ENCODE data around the gene KIAA1755. TPM values are rescaled to one million over a fixed set of nuclear protein-coding genes. Genes with fewer than 3 reads are reported as not detected.

KIAA1755 gene
- total RNA-seq, 2 experiments from 2014 or later, result not detected

GRCh38 chr20:38197217-38197616 is 63.3 kb downstream of the KIAA1755 start:
- ChIA-PET POLR2A (no interaction called here), CTCF (interaction anchor here (1.0 to 1.2 kb wide), 2 partner anchors 24 to 124 kb away, joined by 3 to 5 read pairs; no protein-coding TSS in a partner anchor)

DNA sequence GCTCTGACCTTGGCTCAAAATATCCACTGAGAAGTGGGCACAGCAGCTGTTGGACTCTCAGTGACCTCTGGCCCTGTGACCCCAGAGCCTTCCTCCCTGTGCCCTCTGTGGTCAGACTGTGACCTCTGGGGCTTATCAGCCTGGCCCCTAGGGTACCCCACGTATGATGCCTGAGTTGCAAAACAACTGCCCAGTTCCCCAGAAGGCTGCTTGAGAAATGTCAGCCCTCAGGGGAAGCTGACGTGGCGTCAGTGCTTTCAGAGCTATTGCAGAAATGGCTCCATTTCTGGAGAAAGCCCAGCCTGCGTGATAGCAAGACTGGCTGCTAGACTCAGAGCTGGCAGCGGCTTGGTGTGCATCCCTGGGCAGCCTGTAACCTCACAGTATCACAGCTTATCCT is 63.9 kb downstream of the KIAA1755 start:
- ChIA-PET POLR2A (no interaction called here), CTCF (interaction anchor here (1.2 to 1.5 kb wide), 2 partner anchors 25 to 123 kb away, joined by 3 to 5 read pairs; no protein-coding TSS in a partner anchor)

DNA sequence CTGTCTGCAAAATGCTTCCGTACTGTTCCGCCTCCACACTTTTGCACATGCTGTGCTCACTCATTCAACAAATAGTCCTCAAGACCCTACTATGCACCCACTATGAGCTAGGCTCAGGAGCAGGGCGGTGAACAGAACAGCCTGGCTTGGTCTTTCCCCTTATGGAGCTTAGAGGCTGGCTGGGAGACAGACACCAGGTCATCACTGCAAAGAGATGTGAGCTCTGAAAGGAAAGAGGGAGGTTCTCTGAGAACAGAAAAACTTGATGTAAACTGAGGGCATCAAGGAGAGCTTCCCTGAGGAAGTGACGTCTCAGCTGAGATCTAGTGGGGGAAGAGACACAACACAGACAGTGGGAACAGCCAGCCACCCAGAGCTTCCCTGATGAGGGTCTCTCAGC is 64.5 kb downstream of the KIAA1755 start:
- POLR2A ChIA-PET, result no interaction called here
- CTCF ChIA-PET, result interaction anchor here (1.2 to 1.5 kb wide), 2 partner anchors 25 to 123 kb away, joined by 3 to 5 read pairs; no protein-coding TSS in a partner anchor

- ChIA-PET POLR2A (no interaction called here), CTCF (interaction anchor here (1.5 kb wide), 1 partner anchor 122 kb away, joined by 3 read pairs; no protein-coding TSS in a partner anchor)
Measured at GRCh38 chr20:38195521-38195920, 65.0 kb downstream of the KIAA1755 start.

DNA sequence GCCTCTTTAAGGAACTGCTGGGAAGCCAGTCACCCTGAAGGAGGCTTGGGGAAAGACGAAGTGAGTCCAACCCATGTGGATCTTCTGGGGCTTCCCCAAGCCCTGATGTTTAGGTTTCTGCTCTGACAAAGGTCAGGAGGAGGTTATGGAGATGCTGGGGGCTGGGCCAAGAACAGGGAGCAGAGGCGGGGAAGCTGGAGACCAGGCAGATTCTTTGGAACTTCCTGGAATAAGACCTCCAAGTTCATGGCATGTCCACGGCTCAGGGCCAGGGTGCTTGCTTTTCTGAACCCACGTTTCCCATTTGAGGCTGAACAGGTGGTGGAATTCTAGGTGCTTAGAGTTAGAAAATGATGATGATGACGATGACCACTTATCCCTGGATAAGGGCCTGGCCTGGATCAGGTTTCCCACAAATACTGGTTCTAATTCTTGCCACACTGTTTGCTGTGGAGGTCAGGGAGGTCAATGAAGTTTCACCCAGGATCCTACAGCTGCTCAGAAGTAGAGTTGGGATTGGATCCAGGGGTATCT is 65.5 kb downstream of the KIAA1755 start:
- CTCF ChIA-PET, result interaction anchor here (1.5 kb wide), 1 partner anchor 122 kb away, joined by 3 read pairs; no protein-coding TSS in a partner anchor
- POLR2A ChIA-PET, result no interaction called here

- CTCF ChIA-PET, result no interaction called here
- POLR2A ChIA-PET, result no interaction called here
Measured at GRCh38 chr20:38193586-38194105, 66.9 kb downstream of the KIAA1755 start.

- ChIA-PET CTCF (no interaction called here), POLR2A (no interaction called here)
Measured at GRCh38 chr20:38192323-38192885, 68.1 kb downstream of the KIAA1755 start.

DNA sequence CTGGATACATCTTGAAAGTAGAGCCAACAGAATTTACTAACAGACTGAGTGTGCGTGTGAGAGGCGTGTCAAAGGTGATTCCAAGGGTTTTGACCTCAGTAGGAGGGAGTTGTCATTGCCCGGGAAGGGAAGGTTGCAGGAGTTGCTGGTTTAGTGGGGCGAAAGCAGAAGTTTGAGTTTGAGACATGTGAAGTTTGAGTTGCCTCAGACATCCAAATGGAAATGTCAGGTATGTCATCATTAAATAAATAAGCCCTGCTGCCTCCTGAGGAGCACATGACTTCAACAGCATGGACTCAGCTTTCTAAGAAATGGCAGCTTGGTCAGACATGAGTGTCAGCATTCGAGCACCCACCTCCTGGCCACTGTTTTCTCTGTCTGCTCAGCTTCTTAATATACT is 68.9 kb downstream of the KIAA1755 start:
- ChIA-PET CTCF (no interaction called here), POLR2A (no interaction called here)

GRCh38 chr20:38190936-38191371 is 69.6 kb downstream of the KIAA1755 start:
- ChIA-PET POLR2A (no interaction called here), CTCF (no interaction called here)

- CTCF ChIA-PET, result no interaction called here
- POLR2A ChIA-PET, result no interaction called here
Measured at GRCh38 chr20:38190166-38190565, 70.4 kb downstream of the KIAA1755 start.

- ChIA-PET CTCF (interaction anchor here (0.7 kb wide), 1 partner anchor 550 kb away, joined by 3 read pairs; no protein-coding TSS in a partner anchor), POLR2A (no interaction called here)
Measured at GRCh38 chr20:38187517-38187916, 73.0 kb downstream of the KIAA1755 start.

DNA sequence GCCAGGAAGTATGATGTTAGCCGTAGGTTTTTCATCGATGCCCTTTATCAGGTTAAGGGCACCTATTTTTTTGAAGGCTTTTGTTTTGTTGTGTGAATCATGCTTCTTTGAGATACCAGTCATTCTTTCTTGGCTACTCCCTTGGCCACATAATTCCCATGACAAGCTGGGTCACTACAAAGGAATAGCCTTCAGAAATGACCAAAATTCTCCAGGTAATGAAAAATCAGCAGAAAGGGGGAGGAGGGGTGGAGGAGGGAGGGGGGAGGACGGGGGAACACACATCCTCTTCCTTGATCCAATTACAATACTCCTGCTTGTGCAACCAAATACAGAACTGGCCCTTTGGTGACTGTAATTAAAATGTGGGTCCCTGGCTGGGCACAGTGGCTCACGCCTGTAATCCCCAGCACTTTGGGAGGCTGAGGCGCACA is 73.7 kb downstream of the KIAA1755 start:
- ChIA-PET POLR2A (no interaction called here), CTCF (no interaction called here)

GRCh38 chr20:38184101-38184500 is 76.4 kb downstream of the KIAA1755 start:
- CTCF ChIA-PET, result no interaction called here

DNA sequence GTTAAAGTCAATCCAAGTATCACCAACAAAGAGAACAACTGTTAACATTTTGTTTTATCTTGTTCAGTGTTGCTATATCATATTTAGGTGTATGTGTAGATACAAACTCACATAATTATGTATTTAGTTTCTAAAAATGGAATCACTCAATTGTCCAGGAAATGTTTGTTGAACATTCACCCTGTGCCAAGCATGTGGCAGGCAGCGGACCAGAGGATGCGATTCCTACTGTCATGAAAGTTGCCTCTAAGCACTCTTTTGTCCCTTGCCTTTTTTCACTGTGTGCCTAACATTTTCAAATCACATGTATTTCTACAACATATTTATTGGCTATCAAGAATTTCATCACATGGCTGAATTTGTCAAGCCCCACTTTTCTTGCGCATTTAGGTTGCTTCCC is 78.6 kb downstream of the KIAA1755 start:
- CTCF ChIA-PET, result interaction anchor here (1.6 kb wide), 1 partner anchor 108 kb away, joined by 4 read pairs; no protein-coding TSS in a partner anchor

More at GRCh38 chr20:38184101-38184500, 76.4 kb downstream of the KIAA1755 start:
- POLR2A ChIA-PET, result no interaction called here

DNA sequence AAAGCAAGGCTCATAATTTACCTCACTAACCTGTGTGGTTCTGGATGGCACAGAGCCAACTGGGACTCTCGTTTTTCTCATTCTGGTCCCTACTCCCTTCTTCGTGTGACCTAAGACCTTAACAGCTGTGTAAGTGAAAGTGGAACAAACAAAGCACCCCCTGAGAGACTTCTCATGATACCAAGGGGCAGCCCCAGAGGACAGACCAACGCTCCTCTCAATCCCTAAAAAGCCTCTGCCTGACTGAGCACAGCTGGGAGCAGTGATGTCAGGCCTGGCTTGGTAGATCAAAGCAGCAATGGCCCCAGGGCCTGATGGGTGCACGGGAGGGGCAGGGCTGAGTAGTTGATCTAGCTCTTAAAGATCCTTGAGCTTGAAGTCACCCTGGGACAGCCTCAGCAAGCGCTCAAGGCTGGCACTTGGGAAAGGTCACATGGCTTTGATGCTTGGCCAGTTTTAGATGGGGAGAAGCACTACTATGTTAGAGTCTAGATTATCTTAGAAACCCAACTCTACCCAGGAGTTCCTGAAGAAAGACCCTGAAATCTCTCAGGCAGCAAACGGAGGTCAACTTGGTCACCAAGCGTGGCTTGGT is 79.2 kb downstream of the KIAA1755 start:
- ChIA-PET POLR2A (no interaction called here), CTCF (interaction anchor here (0.6 to 1.6 kb wide), 2 partner anchors 36 to 107 kb away, joined by 3 to 4 read pairs; no protein-coding TSS in a partner anchor)

More for the DNA sequence above, 78.6 kb downstream of the KIAA1755 start:
- POLR2A ChIA-PET, result no interaction called here

DNA sequence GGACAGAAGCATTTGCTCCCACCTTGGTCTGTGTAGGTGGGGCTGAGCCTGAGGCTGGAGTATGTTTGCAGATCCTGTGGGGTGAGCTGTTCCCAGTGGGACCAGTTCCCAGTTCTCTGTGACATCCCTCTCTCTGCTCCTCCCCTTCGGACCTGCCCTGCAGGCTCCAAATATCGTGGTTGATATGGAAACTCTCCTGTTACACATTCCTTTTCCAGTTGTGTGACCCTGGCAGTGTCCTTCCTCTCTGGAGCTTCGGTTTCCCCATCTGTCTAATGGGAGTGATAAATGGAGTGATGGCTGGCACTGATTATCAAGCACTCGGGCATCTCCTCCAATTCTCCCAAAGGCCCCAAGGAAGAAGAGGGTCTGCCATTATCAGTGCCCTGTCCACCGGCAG is 79.8 kb downstream of the KIAA1755 start:
- ChIA-PET CTCF (interaction anchor here (1.6 kb wide), 1 partner anchor 107 kb away, joined by 4 read pairs; no protein-coding TSS in a partner anchor), POLR2A (no interaction called here)

DNA sequence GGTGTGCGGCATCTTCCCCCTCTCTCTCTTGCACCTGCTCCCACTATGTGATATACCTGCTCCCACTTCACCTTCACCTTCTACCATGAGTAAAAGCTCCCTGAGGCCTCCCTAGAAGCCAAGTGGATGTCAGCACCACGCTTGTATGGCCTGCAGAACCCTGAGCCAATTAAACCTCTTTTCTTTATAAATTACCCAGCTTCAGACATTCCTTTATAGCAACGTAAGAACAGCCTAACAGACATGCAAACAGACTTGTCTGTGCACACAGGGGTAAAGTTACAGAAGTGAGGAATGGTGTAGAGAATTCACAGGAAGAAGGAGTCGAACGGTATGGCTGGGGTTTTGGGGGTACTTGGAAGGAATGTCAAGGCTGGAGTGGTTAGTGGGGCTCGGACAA is 80.7 kb downstream of the KIAA1755 start:
- POLR2A ChIA-PET, result no interaction called here
- CTCF ChIA-PET, result no interaction called here

- ChIA-PET CTCF (interaction anchor here (1.0 kb wide), 1 partner anchor 43 kb away, joined by 3 read pairs; no protein-coding TSS in a partner anchor), POLR2A (no interaction called here)
Measured at GRCh38 chr20:38178581-38178980, 82.0 kb downstream of the KIAA1755 start.

GRCh38 chr20:38178065-38178491 is 82.5 kb downstream of the KIAA1755 start:
- POLR2A ChIA-PET, result no interaction called here
- CTCF ChIA-PET, result interaction anchor here (1.0 kb wide), 1 partner anchor 43 kb away, joined by 3 read pairs; no protein-coding TSS in a partner anchor

DNA sequence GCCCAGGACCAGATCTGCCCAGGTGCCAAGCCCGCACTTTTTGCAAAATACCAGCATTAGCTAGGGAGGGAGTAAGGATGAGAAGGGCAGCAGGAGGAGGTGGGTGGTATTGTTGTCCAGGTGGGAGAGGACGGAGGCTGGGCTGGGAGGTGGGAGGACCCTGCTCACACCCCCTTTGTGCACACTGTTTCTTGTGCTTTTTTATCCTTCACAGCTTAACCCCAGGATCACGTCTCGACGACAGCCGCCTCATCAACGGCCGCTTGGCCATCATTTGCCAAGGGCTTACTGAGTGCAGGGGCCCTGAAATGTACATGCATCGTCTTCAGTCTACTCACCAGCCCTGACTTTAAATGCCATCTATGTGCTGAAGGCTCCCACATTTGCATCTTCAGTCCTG is 83.3 kb downstream of the KIAA1755 start:
- CTCF ChIA-PET, result no interaction called here
- POLR2A ChIA-PET, result no interaction called here

All from activated CD8-positive, alpha-beta memory T cell treated with anti-CD3 and anti-CD28 coated beads for 36 hours (primary cell).